Panc1 (cell line): ENCODE results near the gene ADSS2. TPM values are rescaled to one million over a fixed set of nuclear protein-coding genes. Genes with fewer than 3 reads are reported as not detected.

ENCODE experiments used
- ATAC-seq: fragments of 200-7000 bp; cut with Tn5 transposase; 2 replicates; pipeline ENCODE4 v1.9.1; 2020; ENCODE audit warnings: mild to moderate bottlenecking, moderate library complexity
- BruUV-seq: library from RNA; stranded (reverse); fragments of 400-500 nt; replicated peaks from 2 replicates; lab custom pipeline; 2021; lab: Mats Ljungman, UMichigan
- CTCF ChIA-PET: fragments of 300-600 bp; sonication (Branson Sonifier 250); formaldehyde crosslinking; loops from one replicate; lab custom pipeline; 2022; ENCODE audit warnings: antibody characterized with exemption; lab: Charles Lee
- POLR2A ChIA-PET: fragments of 300-600 bp; sonication (Branson Sonifier 250); formaldehyde crosslinking; loops from one replicate; lab custom pipeline; 2022; ENCODE audit warnings: antibody characterized with exemption; lab: Charles Lee
- DNase-seq: peaks from one replicate; pipeline ENCODE4 v3.0.0-alpha.2; 2010; ENCODE audit warnings: low read depth, low spot score
- H3K27ac ChIP-seq: 2 replicates; pipeline ENCODE4 v1.5.1; 2011; ENCODE audit warnings: mild to moderate bottlenecking, low read length, inconsistent platforms
- H3K27me3 ChIP-seq: fragments of 200-500 bp; sonication (Bioruptor generic); 2 replicates; pipeline ENCODE4 v1.6.0; 2014; ENCODE audit warnings: low read length, inconsistent platforms; ENCODE audit not compliant: control insufficient read depth, insufficient read depth
- H3K36me3 ChIP-seq: fragments of 200-500 bp; sonication (Bioruptor generic); 2 replicates; pipeline ENCODE4 v1.5.1; 2014; ENCODE audit warnings: inconsistent platforms, mild to moderate bottlenecking, low read length, moderate library complexity; ENCODE audit not compliant: control insufficient read depth, insufficient read depth
- H3K4me1 ChIP-seq: 2 replicates; pipeline ENCODE4 v1.5.1; 2011; ENCODE audit warnings: inconsistent platforms, mild to moderate bottlenecking, low read length, moderate library complexity; ENCODE audit not compliant: control insufficient read depth, insufficient read depth
- H3K4me3 ChIP-seq, 2 experiments: 2 replicates each; pipeline ENCODE4 v1.5.1; 2011 to 2012; ENCODE audit warnings: low read depth in 2 of 2, low read length in 2 of 2, mild to moderate bottlenecking in 2 of 2, inconsistent platforms in 1 of 2, moderate library complexity in 1 of 2
- H3K9me3 ChIP-seq: fragments of 200-500 bp; sonication (Bioruptor generic); 2 replicates; pipeline ENCODE4 v1.5.1; 2014; ENCODE audit warnings: low read depth, mild to moderate bottlenecking, inconsistent platforms, low read length, moderate library complexity; ENCODE audit not compliant: control insufficient read depth, insufficient read depth
- CTCF ChIP-seq: fragments of 450-650 bp; IDR thresholded peaks from 2 replicates; pipeline ENCODE4 v1.5.1; 2017; ENCODE audit warnings: mild to moderate bottlenecking
- POLR2AphosphoS5 ChIP-seq: IDR thresholded peaks from 2 replicates; pipeline ENCODE4 v1.6.1; 2012; ENCODE audit warnings: mild to moderate bottlenecking, low read depth, low read length, moderate library complexity
- REST ChIP-seq, 2 experiments: IDR thresholded peaks; 2 replicates each; pipeline ENCODE4 v1.6.1; 2011 to 2012; ENCODE audit warnings: low read depth in 2 of 2, control low read depth in 1 of 2, low read length in 1 of 2, mild to moderate bottlenecking in 1 of 2, moderate library complexity in 1 of 2; ENCODE audit not compliant: insufficient read depth in 1 of 2
- SIN3A ChIP-seq: IDR thresholded peaks from 2 replicates; pipeline ENCODE4 v1.6.1; 2012; ENCODE audit warnings: low read depth, mild to moderate bottlenecking, low read length, moderate library complexity, borderline replicate concordance; ENCODE audit not compliant: insufficient read depth
- TCF7L2 ChIP-seq: IDR thresholded peaks from 2 replicates; pipeline ENCODE4 v1.6.1; 2011; ENCODE audit warnings: mild to moderate bottlenecking, low read depth, low read length, inconsistent platforms
- in situ Hi-C: cut with HindIII; loops from 2 replicates; pipeline ENCODE4 v1.10.0; 2016; ENCODE audit warnings: low sequenced_read_pairs, low pct_unique_long_range_greater_than_20kb
- intact Hi-C: fragments of 100-400 bp; cut with micrococcal nuclease; formaldehyde crosslinking; loops from one replicate; pipeline ENCODE4 v1.10.0; 2022; ENCODE audit not compliant: unreplicated experiment
- total RNA-seq: library from RNA; stranded (reverse); gene quantifications from one replicate; pipeline ENCODE4 v1.2.1, GENCODE V29; 2021; ENCODE audit not compliant: unreplicated experiment

ADSS2 gene
- total RNA-seq, 1 experiment from 2014 or later = 42.2 TPM

GRCh38 chr1:244429818-244430217 lies 21.9 kb downstream of the ADSS2 start:
- in situ Hi-C loops (no loop called here), intact Hi-C loops (loop anchor here (10.0 kb wide), 1 partner anchor 105 kb away; no protein-coding TSS in a partner anchor)
- no TSS peak for BruUV-seq
- no peaks in the 10 kb centered on the region for H3K27me3 ChIP-seq
- ATAC-seq (no peak), DNase-seq (no peak)
- no peak overlapping the region for H3K4me3 ChIP-seq
- H3K4me1 ChIP-seq = no peaks in the 10 kb centered on the region
- H3K9me3 ChIP-seq = no peaks in the 10 kb centered on the region
- peaks cover 11% of the 10 kb centered on the region; the same call in 1 of the 2 replicates for H3K36me3 ChIP-seq
- ChIA-PET POLR2A (no interaction called here), CTCF (no interaction called here)
- TF ChIP-seq SIN3A (no peak), TCF7L2 (no peak)
- H3K27ac ChIP-seq = no peak overlapping the region

GRCh38 chr1:244427647-244428046 lies 24.1 kb downstream of the ADSS2 start:
- no TSS peak for BruUV-seq
- in situ Hi-C loops (no loop called here), intact Hi-C loops (no loop called here)
- TF ChIP-seq REST (IDR thresholded peaks at IDR 0.05; ENCODE audit: insufficient read depth in 1 of 2, low read depth in 2 of 2, low read length in 1 of 2) (no peak), SIN3A (no peak), POLR2AphosphoS5 (no peak)
- H3K4me1 ChIP-seq = no peaks in the 10 kb centered on the region
- H3K9me3 ChIP-seq = no peaks in the 10 kb centered on the region
- H3K4me3 ChIP-seq = no peak overlapping the region
- H3K27me3 ChIP-seq = no peaks in the 10 kb centered on the region
- peaks cover 18% of the 10 kb centered on the region; the same call in 1 of the 2 replicates for H3K36me3 ChIP-seq
- no peak overlapping the region for H3K27ac ChIP-seq
- no peak for DNase-seq
- CTCF ChIA-PET = no interaction called here
- POLR2A ChIA-PET = no interaction called here
- ATAC-seq = no peak

- Histone ChIP-seq H3K27me3 (no peaks in the 10 kb centered on the region), H3K4me3 (no peak overlapping the region), H3K9me3 (no peaks in the 10 kb centered on the region), H3K27ac (no peak overlapping the region), H3K4me1 (no peaks in the 10 kb centered on the region), H3K36me3 (peaks cover 15% of the 10 kb centered on the region; the same call in 1 of the 2 replicates)
- no peak for ATAC-seq
- BruUV-seq = no TSS peak
- no peak for TF ChIP-seq REST (IDR thresholded peaks at IDR 0.05; ENCODE audit: insufficient read depth in 1 of 2, low read depth in 2 of 2, low read length in 1 of 2)
- no peak for TF ChIP-seq CTCF
- no peak for TF ChIP-seq TCF7L2
- no peak for TF ChIP-seq SIN3A
- TF ChIP-seq POLR2AphosphoS5 = no peak
- in situ Hi-C loops (no loop called here), intact Hi-C loops (no loop called here)
- POLR2A ChIA-PET = no interaction called here
- CTCF ChIA-PET = no interaction called here
- DNase-seq = no peak
Observed at GRCh38 chr1:244424649-244425334, 26.9 kb downstream of the ADSS2 start.
